Measurements from ENCODE around the gene DNM3. TPM values are rescaled to one million over a fixed set of nuclear protein-coding genes. Genes with fewer than 3 reads are reported as not detected.

DNM3 gene
- total and polyA plus RNA-seq, 2 of the 8 experiments (the other 6 are each of a cell fraction or from before 2014, with no cell fraction given), result 2.0 to 8.5 TPM

DNA sequence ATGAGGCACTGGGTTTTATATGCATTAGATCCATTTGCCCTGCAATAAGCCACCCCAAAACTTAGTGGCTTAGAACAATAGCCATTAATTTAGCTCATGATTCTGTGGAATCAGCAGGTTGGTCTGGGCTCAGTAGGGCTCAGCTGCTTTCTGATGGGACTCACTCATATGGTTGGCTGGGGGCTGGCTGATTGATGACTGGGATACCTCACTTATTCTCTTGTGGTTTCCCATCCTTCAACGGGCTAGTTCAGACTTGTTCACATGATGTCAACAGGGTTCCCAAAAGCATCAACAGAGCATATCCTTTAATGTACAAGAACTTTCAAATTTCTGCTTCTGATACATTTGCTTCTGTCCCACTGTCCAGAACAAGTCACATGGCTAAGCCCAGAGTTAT, 43.2 kb downstream of the DNM3 start:
- Histone ChIP-seq H3K4me3 (ENCODE audit: extremely low read depth in 1 of 4, insufficient read depth in 2 of 4, low read depth in 3 of 4, low read length in 4 of 4) (no peak overlapping the region), H4K8ac (ENCODE audit: extremely low read depth, insufficient read depth, low read length) (no peak overlapping the region), H3K23me2 (ENCODE audit: low read depth, low read length) (no peaks in the 10 kb centered on the region; the same call in 1 of the 2 replicates), H3K27me3 (replicated peaks in 1 of 4; ENCODE audit: control insufficient read depth in 3 of 4, extremely low read depth in 1 of 4, insufficient read depth in 3 of 4, low read length in 3 of 4) (no peaks in the 10 kb centered on the region), H3K23ac (ENCODE audit: insufficient read length) (no peak overlapping the region), H2AK5ac (ENCODE audit: low read depth, low read length) (no peak overlapping the region), H3K27ac (ENCODE audit: low read depth, low read length) (no peak overlapping the region), H3K36me3 (ENCODE audit: control insufficient read depth in 2 of 4, insufficient read depth in 4 of 4, low read length in 3 of 4) (no peaks in the 10 kb centered on the region), H3K14ac (ENCODE audit: insufficient read length) (no peak overlapping the region), H3K79me1 (ENCODE audit: low read depth, low read length) (no peaks in the 10 kb centered on the region), H3K9me3 (ENCODE audit: insufficient read depth in 2 of 2, low read depth in 1 of 2, low read length in 1 of 2) (no peaks in the 10 kb centered on the region), H3K9ac (replicated peaks in 1 of 4; ENCODE audit: extremely low read depth in 1 of 4, low read depth in 3 of 4, low read length in 3 of 4) (no peak overlapping the region), H3K4me1 (replicated peaks in 1 of 4; ENCODE audit: control insufficient read depth in 3 of 4, insufficient read depth in 4 of 4, low read length in 3 of 4) (peaks cover 0 to 3% (median 0%) of the 10 kb centered on the region in 4 experiments; a peak in 2 of 7 replicates), H3K56ac (replicated peaks; ENCODE audit: insufficient read length, low read depth, low read length) (no peak overlapping the region), H4K91ac (replicated peaks; ENCODE audit: insufficient read length, low read length) (no peak overlapping the region), H3K79me2 (ENCODE audit: control insufficient read depth in 1 of 2, insufficient read depth in 2 of 2, low read length in 2 of 2) (no peaks in the 10 kb centered on the region), H2AFZ (ENCODE audit: low read length) (no peak overlapping the region), H2BK20ac (ENCODE audit: low read length) (no peak overlapping the region), H2BK12ac (ENCODE audit: low read depth, low read length) (no peak overlapping the region), H2BK15ac (ENCODE audit: low read length) (no peak overlapping the region), H3K18ac (ENCODE audit: extremely low read depth, low read length) (no peak overlapping the region), H4K20me1 (replicated peaks in 1 of 2; ENCODE audit: control insufficient read depth in 1 of 2, insufficient read depth in 2 of 2, low read length in 2 of 2) (no peaks in the 10 kb centered on the region), H2BK120ac (replicated peaks; ENCODE audit: low read depth, low read length) (no peak overlapping the region), H2BK5ac (ENCODE audit: low read depth, low read length) (no peak overlapping the region), H3K4me2 (ENCODE audit: insufficient read depth in 1 of 2, low read depth in 2 of 2, low read length in 2 of 2) (no peak overlapping the region), H3K4ac (replicated peaks; ENCODE audit: insufficient read length, low read depth, low read length) (no peak overlapping the region), H4K5ac (ENCODE audit: insufficient read length, low read depth, low read length) (no peak overlapping the region)
- POLR2A ChIA-PET (ENCODE audit: partially characterized antibody), result no interaction called here
- CTCF ChIA-PET (ENCODE audit: partially characterized antibody), result interaction anchor here (0.6 kb wide), 1 partner anchor 386 kb away, joined by 5 read pairs; no protein-coding TSS in a partner anchor
- DNase-seq (ENCODE audit: low read depth in 1 of 2, low spot score in 2 of 2), result no peak
- FAIRE-seq, result no peak
- TF ChIP-seq POLR2A (IDR thresholded peaks at IDR 0.05; ENCODE audit: control extremely low read depth in 1 of 2, low read depth in 2 of 2, low read length in 2 of 2) (no peak), EGR1 (IDR thresholded peaks at IDR 0.05; ENCODE audit: borderline replicate concordance, low read depth, low read length) (no peak), TBP (IDR thresholded peaks at IDR 0.05; ENCODE audit: low read depth, low read length) (no peak)
- WGBS, 2 experiments (ENCODE audit: extremely low coverage in 1 of 2, insufficient coverage in 1 of 2, insufficient read length in 1 of 2, insufficient replicate concordance in 2 of 2, low coverage in 1 of 2, low lambda C conversion rate in 2 of 2, missing lambda C conversion rate in 1 of 2), result 94% methylated on average over 1 of the region's 1 CpG; no CpG with 5 or more reads in 1 of the 2 experiments

Data from H1 (cell line).